ENCODE measurements around the gene ARFIP1.
"Not testable (repeated sequence)": the region's sequence is repeated elsewhere in the genome, so short reads cannot be mapped to it uniquely, and the experiment has no call there.

ARFIP1 gene

DNA sequence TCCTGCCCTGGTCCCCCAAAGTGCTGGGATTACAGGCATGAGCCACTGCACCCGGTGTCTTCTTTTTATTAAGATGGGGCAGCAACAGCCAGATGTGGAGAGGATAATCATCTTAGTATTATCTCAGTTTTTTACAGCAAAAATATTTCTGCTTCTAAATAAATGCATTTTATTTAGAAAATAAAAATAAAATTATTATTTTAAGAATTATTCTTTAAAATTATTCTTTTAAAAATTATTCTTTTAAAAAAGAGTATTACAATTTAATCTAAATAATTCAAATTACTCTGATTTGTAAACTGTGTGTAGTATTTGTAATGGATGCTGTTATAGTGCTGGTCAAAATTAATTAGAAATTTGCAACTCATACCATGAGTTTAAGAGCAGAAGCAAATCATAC lies 67.6 kb downstream of the ARFIP1 start:
- no peak for DNase-seq

DNA sequence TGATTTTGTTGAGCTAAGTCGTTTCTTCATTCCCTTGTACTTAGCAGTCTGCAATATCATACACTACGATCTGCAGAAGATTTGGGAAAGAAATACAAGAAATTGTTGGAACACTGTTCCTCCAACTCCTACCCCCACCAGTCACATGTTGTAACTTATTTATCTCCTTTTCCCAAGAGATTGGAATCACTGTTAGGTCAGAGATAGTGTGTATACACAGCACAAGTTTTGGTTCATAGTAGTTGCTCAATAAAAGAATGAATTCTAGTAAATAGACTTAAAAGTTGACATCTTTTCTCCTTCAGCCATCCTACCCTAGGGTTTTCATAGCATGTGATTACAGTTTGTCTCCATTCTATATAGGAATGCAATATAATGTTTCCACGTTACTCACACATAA lies 68.8 kb downstream of the ARFIP1 start:
- DNase-seq: no peak

DNA sequence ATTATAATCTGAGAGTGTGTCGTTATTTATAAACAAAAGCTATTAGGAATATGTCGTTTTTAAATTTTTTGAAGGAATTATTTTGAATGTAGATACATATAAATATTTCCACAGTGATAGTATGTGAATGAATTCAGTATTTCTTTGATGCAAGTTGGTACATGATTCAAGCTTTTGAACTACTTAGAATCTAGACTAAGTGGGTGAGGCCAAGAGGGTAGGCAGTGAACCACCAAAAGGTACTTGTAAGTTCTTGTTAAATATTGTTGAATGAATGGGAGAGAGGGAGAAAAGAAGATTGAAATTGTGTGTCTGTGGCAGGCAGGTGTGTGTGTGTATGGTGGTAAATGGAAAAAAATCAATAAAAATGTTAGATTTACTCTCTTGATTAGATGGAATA lies 69.6 kb downstream of the ARFIP1 start:
- DNase-seq: no peak

DNA sequence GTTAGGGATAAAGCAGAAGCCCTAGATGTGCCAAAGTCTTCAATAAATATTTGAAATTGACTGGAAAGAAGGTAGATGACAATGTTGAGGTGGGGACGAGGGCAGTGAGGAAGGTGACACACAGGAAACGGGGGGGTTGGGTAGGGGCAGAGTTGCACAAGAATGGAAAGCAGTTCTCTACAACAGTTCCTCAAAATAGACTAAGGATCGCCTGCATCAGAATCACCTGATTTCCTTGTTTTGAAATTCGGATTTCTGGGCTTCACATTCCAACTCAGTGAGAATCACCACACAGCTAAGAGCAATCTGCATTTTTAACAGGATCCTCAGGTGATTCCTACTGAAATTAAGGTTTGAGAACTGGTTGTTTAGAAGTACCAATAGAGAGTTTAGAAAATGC lies 70.6 kb downstream of the ARFIP1 start:
- DNase-seq: no peak

DNA sequence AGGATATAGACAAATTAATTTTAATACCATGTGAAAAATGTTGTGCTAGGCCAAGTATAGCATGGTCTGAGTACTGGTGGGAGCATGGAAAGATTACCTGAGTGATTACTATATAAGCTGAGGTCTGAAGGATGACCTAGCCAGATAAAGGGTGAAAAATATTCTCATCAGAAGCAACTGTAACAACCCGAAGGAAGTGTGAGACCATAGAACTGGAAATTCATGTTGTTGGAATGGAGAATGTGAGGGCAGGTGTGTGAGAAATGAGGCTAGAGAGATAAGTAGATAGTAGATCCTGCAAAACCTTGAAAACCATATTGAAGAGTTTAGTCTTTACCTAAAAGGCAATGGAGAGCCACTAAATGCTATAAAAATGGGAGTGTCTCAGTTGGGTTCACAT lies 71.5 kb downstream of the ARFIP1 start:
- no peak for DNase-seq

DNA sequence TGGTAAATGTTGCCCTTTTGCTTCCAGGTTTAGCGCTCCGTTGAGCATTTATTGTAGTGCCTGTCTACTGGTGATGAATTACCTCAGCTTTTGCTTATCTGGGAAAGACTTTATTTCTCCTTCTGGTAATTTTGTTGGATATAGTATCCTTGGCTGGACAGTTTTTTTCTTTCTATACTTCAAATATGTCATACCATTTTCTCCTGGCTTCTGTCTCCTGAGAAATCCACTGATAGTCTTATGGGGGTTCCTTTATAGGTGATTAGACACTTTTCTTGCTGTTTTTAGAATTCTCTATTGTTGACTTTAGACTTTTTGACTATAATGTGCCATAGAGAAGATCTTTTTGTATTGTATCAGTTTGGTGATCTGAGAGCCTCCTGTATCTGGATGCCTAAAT lies 73.5 kb downstream of the ARFIP1 start:
- DNase-seq: no peak

DNA sequence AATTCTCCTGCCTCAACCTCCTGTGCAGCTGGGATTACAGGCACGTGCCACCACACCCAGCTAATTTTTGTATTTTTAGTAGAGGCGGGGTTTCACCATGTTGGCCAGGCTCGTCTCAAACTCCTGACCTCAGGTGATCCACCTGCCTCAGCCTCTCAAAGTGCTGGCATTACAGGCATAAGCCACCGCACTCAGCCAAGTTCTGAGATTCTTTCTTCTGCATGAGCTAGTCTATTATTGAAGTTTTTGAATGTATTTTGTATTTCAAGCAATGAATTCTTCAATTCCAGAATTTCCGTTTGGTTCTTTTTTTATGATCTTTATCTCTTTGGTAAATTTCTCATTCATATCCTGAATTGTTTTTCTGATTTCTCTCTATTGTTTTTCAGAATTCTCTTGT lies 74.3 kb downstream of the ARFIP1 start:
- DNase-seq: not testable (repeated sequence)

DNA sequence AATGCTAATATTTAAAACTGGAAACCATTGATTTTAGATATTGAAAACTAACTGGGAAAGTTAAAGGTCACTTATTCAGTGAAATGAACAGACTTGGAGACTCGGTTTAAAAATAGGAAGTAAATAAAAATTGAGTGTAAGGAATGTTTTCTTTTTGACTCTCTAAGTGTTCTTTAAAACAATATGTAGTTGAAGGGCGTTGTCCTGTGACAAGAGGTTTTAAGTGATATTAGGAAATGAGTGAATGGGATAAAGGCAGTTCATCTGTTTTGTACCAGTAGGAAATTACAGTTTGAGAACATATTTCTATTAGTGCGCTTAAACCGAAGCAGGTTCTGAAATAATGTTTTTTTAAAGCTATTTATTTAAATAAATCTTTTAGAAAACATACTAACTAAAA lies 77.2 kb downstream of the ARFIP1 start:
- no peak for DNase-seq

DNA sequence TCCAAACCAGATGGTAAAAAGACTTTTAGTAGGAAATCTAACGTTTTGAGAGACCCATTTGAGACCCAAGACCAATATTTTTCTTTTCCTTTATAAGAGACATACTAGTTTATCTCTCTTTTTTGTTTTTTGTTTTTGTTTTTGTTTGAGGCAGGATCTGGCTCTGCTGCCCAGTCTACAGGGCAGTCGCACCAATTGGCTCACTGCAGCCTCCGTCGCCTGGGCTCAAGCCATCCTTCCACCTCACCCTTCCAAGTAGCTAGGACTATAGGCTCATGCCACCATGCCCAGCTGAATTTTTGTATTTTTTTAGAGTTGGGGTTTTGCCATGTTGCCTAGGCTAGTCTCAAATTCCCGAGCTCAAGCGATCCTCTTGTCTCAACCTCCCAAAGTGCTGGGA lies 79.2 kb downstream of the ARFIP1 start:
- DNase-seq: no peak

DNA sequence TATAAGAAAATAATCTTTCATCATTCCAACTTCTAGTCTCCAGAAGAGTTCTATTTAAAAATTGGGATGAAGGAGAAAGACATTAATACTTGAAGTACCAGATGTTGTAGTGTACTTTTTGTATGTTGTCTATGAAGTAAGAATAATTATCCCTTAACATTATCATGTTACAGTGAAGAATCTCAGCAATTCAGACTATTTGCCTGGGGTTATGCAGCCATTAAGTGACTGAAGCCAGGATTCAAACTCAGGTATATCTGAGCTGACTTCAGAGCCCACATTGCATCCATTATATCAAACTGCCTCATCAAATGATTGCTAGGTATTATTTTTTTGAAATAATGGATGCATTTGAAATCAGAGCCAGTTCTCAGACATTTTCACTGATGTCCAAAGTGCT lies 80.3 kb downstream of the ARFIP1 start:
- DNase-seq: no peak

DNA sequence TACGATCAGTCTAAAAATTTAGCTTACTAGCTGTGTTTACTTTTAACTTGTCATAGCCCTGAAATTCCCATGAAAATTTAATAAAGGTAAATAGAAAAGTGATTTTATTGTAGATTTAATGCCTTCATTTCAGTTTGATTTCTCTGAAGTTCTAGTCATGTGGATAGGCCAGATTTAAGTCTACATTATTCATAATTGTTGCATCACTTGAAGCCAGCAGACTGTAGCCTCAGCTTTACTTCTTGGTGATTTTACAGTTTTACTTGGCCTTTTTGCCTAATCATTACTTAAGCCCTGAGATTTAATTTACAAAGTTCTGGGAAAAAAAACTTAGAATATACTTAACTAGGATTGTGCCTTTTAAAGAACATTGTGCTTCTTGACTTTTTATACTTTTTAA lies 82.9 kb downstream of the ARFIP1 start:
- no peak for DNase-seq

DNA sequence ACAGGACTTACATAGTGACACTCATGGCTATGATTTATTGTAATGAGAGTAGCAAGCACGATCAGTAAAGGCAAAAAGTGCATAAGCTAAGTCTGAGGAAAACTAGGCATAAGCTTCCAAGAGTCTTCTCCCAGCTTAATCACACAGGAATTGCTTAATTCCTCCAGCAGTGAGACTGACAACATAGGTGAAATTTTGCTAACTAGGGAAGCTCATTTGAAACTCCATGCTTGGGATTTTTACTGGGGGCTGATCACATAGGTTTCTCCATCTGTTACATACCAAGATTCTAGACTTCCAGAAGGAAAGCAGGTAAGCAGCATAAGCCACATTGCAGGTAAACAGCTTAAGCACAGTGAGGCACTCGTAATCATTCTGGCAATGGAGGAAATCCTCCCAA lies 84.6 kb downstream of the ARFIP1 start:
- no peak for DNase-seq

DNA sequence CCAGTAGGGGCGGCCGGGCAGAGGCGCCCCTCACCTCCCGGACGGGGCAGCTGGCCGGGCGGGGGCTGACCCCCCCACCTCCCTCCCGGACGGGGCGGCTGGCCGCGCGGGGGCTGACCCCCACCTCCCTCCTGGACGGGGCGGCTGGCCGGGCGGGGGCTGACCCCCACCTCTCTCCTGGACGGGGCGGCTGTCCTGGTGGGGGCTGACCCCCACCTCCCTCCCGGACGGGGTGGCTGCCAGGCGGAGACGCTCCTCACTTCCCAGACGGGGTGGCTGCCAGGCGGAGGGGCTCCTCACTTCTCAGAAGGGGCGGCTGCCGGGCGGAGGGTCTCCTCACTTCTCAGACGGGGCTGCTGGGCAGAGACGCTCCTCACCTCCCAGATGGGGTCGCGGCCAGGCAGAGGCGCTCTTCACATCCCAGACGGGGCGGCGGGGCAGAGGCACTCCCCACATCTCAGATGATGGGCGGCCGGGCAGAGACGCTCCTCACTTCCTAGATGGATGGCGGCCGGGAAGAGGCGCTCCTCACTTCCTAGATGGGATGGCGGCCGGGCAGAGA lies 86.8 kb downstream of the ARFIP1 start:
- DNase-seq: not testable (repeated sequence)

DNA sequence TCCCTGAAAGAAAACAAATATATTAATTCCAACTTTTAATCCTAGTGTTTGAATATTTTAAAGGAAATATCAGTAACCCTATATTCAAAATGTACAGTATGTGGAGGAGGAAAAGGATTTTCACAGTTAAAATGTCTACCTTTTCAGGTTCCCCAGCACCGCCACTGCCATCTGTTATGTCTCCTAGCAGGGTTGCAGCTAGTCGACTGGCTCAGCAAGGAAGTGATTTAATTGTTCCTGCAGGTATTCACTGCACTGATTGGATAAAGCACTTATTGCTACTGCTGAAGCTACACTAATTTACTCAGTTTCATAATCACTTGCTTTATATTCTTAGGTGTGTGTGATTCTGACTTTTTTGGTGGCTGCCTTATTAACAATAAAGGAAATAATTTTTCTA lies 90.9 kb downstream of the ARFIP1 start:
- DNase-seq: no peak

DNA sequence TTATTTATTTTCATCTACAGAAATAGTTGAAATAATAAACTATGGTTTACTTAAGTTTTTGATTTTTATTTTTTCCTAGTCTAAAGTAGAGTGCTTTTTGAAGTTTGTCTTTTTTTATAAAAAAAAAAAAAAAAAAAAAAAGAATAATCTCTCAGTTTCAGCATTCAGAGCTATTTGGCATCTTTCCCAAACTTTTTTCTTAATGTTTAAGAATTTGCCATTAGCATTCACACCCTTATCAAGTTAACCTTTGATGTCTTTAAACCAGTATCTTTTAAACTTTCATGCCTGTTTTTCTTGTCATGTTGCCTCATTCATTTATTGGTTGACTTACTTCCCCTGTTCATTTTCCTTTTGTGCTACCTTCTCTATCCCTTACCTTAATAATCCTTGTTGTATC lies 95.5 kb downstream of the ARFIP1 start:
- DNase-seq: no peak

DNA sequence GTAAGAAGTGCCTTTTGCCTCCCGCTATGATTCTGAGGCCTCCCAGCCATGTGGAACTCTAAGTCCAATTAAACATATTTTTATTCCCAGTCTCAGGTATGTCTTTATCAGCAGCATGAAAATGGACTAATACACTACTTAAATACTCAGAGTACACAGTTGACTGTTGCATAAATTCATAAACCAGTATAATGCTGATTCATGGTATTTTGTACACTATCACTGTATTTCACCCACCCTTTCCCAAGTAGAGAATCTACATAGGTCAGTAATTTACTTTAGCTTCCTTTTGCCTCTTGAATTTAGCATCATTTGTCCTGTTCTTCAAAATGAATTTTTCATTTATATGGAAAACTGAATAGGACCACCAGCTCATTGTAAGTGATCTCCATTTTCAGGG lies 98.1 kb downstream of the ARFIP1 start:
- no peak for DNase-seq

DNA sequence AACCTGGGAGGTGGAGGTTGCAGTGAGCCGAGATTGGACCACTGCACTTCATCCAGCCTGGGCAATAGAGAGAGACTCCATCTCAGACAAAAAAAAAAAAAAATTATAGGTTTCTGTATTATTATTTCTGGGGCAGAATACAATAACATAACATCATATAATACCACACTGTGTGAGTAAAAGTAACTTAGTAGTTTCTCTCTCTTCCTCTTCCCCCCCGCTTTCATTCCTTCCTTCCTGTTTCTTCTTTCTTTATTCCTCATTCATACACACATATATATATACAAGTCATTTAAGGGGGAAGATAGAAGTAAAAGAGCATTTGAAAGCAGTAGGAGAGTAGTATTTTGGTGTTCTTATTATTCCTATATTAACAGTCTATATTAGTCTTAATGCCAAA lies 100.5 kb downstream of the ARFIP1 start:
- no peak for DNase-seq

DNA sequence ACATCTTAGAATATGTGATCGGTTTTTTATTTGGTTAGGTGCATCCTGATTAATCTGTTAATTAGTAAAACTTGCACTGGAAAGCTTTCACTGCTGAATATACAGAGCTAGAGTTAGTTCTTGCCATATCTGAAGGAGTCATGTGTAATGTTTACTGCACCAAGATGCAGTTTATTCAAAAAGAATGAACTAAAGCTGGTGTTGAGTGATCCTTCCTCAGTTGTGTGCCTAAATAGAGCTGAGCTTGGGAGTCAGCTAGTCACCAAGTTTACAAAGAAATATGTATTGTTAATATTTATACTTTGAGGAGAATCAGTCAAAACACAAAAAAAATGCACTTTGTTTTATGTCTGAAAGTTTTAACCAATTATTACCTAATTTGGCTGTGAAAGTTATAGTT lies 102.2 kb downstream of the ARFIP1 start:
- no peak for DNase-seq

DNA sequence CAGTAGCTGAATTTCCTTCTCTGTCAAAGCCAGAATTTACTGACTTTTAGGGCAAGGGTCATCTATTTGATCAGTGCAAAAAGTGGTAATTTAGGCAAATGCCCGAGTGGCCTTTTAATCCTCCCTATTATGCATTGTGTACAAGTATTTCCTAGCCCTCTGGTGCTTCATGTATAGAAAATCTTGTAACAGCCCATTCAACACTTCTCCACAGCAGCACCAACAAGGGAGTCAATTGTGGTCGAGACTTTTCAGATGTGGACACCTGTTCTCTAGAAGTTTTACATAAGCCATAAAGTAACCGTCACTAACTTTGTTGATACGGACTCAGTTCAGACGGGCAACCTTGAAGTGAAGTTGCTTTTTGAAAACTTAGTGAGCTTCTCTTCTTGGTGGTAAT lies 105.4 kb downstream of the ARFIP1 start:
- no peak for DNase-seq

DNA sequence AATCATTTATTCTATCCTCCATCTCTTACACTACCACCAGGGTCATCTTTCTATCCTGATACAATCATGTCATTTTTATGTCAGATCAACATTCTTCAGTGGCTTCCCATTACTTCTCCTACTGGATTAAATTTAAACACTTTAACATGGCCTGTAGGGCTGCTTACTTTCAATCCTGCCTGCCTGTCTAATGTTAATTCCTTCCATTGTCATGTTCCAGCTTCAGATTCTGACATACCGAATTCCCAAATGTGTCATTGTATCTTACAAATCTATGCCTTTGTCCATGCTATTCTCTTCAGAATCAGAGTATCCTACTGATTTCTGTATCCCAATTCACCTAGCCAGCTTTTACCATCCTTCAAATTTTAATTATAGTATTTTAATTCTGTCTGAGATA lies 106.4 kb downstream of the ARFIP1 start:
- no peak for DNase-seq

DNA sequence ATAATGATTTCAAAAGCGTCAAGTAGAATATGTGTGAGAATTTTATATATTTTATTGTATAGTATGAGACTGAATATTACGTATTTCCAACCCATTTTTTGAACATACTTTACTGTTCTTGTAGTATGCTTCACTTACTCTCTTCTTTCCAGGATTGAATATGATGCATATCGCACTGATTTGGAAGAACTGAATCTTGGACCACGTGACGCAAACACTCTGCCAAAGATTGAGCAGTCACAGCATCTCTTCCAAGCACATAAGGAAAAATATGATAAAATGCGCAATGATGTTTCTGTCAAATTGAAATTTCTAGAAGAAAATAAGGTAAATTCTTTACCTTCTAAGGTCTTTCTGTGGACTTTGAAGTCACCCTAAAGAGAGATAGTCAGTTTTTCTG lies 108.2 kb downstream of the ARFIP1 start:
- DNase-seq: no peak

DNA sequence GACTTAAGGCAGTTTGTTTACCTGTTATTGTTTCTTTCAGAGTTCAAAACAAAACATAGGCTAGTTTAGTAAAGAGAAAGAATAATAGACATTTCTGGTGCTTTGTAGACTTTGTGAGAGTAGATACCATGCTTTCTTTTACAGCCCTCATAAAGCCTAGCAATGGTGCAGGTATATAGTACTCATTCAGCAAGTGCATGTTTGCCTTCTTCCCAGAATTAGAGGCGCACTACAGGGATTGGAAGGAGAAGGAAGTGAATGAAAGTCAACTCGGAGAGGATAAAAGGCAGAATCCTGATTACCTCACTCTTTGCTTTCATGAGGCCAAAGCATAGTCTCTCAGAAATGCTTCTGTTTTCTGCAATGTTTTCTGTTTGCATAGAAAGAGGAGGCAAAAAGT lies 113.2 kb downstream of the ARFIP1 start:
- DNase-seq: no peak

DNA sequence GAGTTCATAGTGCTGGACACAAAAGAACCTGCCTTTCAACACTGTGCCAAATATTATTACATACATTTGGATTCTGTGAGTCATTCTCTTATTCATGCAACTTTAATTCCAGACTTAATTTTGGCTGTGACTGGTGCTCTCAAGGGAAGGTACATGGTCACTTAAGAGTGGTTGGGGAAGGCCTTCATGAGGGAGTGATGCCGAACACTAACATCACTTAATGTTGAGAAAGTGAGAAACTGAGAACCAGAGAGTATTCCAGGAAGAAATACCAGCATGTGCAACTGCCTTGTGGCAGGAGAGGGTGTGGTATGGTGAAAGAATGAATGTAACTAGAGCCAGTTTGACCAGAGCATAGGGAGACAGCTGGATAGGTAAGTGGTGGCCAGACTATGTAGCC lies 114.9 kb downstream of the ARFIP1 start:
- DNase-seq: no peak

DNA sequence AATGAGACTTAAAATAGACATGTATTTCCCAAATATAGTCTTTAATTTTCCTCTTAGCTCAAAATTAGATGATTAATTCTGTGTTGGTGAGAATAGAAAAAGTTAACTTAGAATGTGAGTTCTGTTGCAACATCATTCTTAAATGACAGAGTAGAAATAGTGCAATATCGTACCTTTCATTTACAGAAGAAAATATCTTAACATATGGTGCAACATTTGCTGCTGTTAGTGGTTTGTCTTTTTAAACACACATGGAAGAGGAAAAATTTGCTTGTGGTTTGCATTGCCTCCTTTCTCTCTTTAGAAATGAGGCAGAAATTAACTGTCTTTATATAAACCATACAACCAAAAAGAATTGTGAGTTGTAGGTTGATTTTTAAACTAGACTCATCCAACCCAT lies 117.1 kb downstream of the ARFIP1 start:
- no peak for DNase-seq

DNA sequence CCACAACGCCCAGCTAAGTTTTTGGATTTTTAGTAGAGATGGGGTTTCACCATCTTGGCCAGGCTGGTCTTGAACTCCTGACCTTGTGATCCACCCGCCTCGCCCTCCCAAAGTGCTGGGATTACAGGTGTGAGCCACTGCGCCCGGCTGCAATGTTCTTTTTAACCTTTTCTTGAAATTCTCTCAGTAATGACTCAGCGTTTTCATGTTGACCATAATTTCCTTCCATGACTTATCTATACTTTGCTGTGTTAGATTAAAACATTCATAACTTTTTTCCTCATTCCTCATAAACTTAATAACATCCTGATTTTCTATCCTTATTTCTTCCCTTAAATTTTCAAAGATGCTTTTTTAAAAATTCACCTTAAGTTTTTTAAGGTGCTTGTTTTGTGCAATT lies 118.4 kb downstream of the ARFIP1 start:
- not testable (repeated sequence) for DNase-seq

DNA sequence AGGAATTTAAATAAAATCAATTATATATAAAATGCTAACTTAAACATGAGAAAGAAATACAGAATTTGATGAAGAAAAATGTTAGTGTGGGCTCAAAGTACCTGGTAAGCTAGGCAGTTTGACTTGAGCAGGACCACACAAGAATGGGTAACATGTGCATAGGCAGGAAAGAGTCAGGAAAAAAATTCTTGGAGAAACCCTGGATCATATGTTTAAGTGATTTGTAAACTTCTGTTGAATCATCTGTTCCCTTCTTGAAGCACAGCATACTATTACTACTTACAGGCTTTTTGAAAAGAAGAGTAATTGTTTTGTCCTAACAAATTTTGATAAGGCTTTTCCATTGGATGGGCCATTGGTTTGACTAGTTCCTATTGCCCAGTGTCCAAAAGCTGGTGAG lies 118.9 kb downstream of the ARFIP1 start:
- no peak for DNase-seq
